ENCODE measurements around the gene TBC1D10B. TPM values are rescaled to one million over a fixed set of nuclear protein-coding genes. Genes with fewer than 3 reads are reported as not detected.

Gene TBC1D10B
- total RNA-seq, 4 donors from 2014 or later: 26.6 to 38.1 (median 33.5) TPM

DNA sequence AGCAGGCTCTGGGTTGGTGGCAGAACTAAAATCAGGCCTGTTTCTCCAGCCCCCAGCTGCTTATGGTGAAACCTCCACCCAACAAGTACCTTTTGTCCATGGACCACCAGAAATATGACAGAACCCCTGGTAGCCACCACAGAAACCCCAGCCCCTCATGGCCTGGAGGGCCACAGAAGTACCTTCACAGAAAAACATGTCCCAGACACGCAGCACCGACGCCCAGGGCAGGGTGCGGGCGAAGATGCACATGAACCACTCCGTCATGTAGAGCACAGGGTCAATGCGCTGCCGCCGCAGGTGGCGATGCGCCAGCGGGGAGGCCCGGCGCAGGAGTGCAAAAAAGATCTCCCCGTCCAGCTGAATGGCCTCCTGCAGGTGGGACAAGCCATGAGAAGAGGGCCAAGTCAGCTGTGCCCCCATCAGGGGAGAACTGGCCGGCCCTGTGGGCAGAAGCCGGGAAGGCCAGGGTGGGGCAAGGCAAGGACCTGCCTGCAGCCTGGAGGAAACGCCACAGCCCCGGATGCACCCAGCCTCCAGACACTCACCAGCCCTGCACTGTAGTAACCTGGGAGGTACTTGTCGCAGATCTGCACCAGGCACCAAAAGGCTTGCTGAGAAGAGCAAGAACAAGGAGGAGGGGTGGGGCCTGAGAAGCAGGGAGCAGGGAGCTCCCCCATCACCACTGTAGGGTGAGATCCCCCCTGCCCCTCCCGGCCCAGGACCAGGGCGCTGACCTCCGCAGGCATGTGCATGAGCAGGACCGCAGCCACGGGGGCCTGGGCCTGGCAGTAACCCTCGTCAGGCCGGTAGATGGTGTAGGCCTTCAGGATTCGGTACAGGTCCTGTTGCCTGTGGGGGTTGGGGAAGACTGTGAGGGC, 11.1 kb downstream of the TBC1D10B start:
- Histone ChIP-seq H3K27ac (no peak overlapping the region), H3K4me3 (replicated peaks in 1 of 3) (no peak overlapping the region), H3K4me1 (peaks cover 16% of the 10 kb centered on the region in 2 donors), H3K36me3 (peaks cover 21 to 23% of the 10 kb centered on the region in 2 donors), H3K9me3 (no peaks in the 10 kb centered on the region), H3K27me3 (no peaks in the 10 kb centered on the region)
- intact Hi-C loops (cut with DNase I): no loop called here
- no peak for TF ChIP-seq POLR2A (IDR thresholded peaks at IDR 0.05)
- TF ChIP-seq, protein P1, sequence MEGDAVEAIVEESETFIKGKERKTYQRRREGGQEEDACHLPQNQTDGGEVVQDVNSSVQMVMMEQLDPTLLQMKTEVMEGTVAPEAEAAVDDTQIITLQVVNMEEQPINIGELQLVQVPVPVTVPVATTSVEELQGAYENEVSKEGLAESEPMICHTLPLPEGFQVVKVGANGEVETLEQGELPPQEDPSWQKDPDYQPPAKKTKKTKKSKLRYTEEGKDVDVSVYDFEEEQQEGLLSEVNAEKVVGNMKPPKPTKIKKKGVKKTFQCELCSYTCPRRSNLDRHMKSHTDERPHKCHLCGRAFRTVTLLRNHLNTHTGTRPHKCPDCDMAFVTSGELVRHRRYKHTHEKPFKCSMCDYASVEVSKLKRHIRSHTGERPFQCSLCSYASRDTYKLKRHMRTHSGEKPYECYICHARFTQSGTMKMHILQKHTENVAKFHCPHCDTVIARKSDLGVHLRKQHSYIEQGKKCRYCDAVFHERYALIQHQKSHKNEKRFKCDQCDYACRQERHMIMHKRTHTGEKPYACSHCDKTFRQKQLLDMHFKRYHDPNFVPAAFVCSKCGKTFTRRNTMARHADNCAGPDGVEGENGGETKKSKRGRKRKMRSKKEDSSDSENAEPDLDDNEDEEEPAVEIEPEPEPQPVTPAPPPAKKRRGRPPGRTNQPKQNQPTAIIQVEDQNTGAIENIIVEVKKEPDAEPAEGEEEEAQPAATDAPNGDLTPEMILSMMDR (IDR thresholded peaks at IDR 0.05): no peak
- WGBS, 2 donors: 92 to 95% methylated on average over 10 to 23 of the region's 28 CpGs
- no peak for DNase-seq

DNA sequence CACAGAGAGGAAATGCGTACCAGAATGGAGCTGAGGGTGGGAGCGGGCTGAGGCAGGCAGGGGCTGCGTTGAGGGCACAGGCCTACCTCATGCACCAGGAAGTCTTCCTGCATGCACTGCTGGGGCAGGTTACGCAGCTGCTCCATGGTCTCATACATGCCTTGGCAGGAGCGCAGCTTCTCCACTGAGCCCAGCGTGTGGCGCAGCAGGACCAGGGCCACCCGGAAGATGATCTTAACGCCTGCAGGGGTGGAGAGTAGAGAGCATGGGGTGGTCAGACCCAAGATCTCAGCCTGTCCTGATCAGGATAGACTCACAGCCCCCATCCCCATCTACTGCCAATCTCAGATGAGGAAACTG, 11.7 kb downstream of the TBC1D10B start:
- Histone ChIP-seq H3K36me3 (peaks cover 24% of the 10 kb centered on the region in 2 donors), H3K4me3 (replicated peaks in 1 of 3) (no peak overlapping the region), H3K27me3 (no peaks in the 10 kb centered on the region), H3K4me1 (peaks cover 23% of the 10 kb centered on the region in 2 donors), H3K9me3 (no peaks in the 10 kb centered on the region), H3K27ac (no peak overlapping the region)
- intact Hi-C loops (cut with DNase I): no loop called here
- TF ChIP-seq, protein P1 (IDR thresholded peaks at IDR 0.05): no peak
- TF ChIP-seq POLR2A (IDR thresholded peaks at IDR 0.05): no peak
- 97 to 100% methylated on average over 7 of the region's 9 CpGs for WGBS, 2 donors
- no peak for DNase-seq

DNA sequence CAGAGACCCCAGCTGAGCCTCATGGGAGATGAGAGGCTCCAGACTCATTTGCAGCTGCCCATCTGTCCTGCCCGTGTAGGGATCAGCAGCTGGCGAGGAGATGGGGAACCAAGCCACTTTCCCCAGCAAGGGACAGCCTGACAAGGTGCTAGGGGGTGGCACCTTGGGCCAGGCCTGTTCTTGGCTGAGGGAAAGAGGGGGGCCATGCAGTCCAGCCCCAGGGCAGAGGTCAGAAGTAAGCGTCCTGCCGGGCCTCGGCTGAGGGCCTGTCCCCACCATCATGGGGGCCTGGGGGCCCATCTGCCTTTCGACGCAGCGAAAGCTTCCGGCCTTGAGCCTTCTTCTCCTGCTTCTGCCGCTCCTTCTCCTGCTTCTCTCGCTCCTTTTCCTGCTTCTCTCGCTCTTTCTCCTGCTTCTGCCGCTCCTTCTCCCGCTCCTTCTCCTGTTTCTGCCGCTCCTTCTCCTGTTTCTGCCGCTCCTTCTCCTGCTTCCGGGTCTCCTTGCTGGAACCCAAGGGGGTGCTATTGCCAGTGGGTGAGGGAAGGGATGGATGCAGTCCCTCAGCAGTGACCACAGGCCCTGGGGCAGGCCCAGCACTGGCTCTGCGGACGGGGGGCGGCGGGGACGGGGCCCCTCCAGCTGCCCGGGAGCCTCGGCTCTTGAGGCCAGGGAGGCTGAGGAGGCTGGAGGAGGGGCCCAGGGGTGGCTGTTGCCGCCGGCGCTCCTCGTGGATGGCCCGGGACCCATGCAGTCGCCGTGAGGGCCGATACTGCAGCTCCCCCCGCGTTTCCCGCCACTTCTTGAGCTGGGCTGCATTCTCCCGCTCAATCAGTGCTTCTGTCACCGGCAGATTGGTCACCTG, 12.3 kb downstream of the TBC1D10B start:
- Histone ChIP-seq H3K4me1 (peaks cover 29% of the 10 kb centered on the region in 2 donors), H3K27me3 (no peaks in the 10 kb centered on the region), H3K36me3 (peaks cover 30% of the 10 kb centered on the region in 2 donors), H3K4me3 (replicated peaks in 1 of 3) (no peak overlapping the region), H3K27ac (no peak overlapping the region), H3K9me3 (no peaks in the 10 kb centered on the region)
- TF ChIP-seq, protein P1 (IDR thresholded peaks at IDR 0.05): no peak
- TF ChIP-seq POLR2A (IDR thresholded peaks at IDR 0.05): no peak
- intact Hi-C loops (cut with DNase I): no loop called here
- 91% methylated on average over 24 to 37 of the region's 37 CpGs for WGBS, 2 donors
- no peak for DNase-seq

DNA sequence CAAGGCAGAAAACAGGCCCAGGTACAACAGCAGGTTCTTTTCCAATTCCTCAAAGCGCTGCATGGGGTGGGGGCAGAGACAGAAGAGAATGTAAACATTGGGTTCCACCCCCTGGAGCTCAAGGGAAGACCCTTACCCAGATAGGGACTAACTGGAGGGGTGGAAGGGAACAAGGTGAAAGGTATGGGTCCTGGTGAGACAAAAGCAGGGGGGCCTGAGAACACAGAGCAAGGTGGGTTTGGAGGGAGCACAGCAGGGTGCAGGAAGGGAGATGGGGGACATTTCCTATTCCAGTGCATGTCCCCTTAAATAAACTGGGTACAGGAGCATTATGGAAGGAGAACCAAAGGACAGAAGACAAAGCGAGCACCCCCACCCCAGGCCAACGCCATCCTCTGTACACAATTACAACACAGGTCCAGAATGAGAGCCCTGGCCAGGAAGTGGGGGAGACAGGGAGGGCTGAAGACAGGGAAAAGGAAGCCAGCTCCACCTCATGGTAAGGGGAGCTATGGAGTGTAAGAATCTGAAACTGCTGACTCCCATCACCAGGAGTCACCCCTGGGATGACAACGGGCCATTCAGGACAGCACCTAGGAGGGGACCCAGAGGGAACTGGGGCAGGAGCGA, 13.1 kb downstream of the TBC1D10B start:
- DNase-seq: no peak
- H3K27me3 ChIP-seq: no peaks in the 10 kb centered on the region
- intact Hi-C loops (cut with DNase I): no loop called here
- 67 to 80% methylated on average over 4 to 5 of the region's 5 CpGs for WGBS, 2 donors
- TF ChIP-seq, protein P1 (IDR thresholded peaks at IDR 0.05): no peak
- TF ChIP-seq POLR2A (IDR thresholded peaks at IDR 0.05): no peak
- peaks cover 31 to 34% of the 10 kb centered on the region in 2 donors for H3K36me3 ChIP-seq
- H3K9me3 ChIP-seq: no peaks in the 10 kb centered on the region
- H3K4me1 ChIP-seq: peaks cover 36% of the 10 kb centered on the region in 2 donors
- no peak overlapping the region for H3K4me3 ChIP-seq (replicated peaks in 1 of 3)
- no peak overlapping the region for H3K27ac ChIP-seq
